ENCODE data around the gene INTS15.

DNA sequence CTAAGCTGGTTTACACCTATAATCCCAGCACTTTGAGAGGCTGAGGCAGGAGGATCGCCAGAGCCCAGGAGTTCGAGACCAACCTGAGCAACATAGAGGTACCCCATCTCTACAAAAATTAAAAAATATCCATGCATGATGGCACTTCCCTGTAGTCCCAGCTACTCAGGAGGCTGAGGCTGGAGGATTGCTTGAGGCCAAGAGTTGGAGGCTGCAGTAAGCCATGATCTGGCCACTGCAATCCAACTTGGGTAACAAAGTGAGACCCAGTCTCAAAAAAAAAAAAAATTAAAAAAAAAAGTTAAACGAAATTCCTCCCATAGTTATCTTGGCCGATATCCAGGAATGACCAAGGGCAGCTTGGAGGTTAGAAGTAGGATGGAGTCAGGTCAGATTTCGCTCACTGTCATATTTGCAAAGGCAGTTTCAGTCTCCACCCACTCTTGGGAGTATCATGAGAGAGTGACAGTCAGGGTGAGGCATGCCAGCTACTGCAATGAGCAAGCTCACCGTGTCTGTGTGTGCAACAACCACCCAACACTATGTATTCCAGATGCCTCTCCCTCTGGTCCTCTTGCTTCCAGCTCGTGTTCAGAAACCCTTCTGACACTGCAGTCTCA lies 18.6 kb upstream of the INTS15 start:
- TF ChIP-seq, protein P1, sequence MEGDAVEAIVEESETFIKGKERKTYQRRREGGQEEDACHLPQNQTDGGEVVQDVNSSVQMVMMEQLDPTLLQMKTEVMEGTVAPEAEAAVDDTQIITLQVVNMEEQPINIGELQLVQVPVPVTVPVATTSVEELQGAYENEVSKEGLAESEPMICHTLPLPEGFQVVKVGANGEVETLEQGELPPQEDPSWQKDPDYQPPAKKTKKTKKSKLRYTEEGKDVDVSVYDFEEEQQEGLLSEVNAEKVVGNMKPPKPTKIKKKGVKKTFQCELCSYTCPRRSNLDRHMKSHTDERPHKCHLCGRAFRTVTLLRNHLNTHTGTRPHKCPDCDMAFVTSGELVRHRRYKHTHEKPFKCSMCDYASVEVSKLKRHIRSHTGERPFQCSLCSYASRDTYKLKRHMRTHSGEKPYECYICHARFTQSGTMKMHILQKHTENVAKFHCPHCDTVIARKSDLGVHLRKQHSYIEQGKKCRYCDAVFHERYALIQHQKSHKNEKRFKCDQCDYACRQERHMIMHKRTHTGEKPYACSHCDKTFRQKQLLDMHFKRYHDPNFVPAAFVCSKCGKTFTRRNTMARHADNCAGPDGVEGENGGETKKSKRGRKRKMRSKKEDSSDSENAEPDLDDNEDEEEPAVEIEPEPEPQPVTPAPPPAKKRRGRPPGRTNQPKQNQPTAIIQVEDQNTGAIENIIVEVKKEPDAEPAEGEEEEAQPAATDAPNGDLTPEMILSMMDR (IDR thresholded peaks at IDR 0.05; ENCODE audit: insufficient read depth, low read depth, low read length): no peak
- TF ChIP-seq EZH2 (IDR thresholded peaks at IDR 0.05; ENCODE audit: insufficient read depth, low read length): no peak

Data from astrocyte (in vitro differentiated cells and primary cell).